ENCODE data around the gene ABCA2.

ABCA2 gene

GRCh38 chr9:136996361-136997292 is 31.4 kb downstream of the ABCA2 start, which contains the start of gene CLIC3:
TSS of gene CLIC3 (minus strand) at chr9:136996568. CDS start at chr9:136996543, 25 bp downstream.
- peak; percentile 17 to 19 for DNase-seq

GRCh38 chr9:136995772-136996311 is 32.2 kb downstream of the ABCA2 start:
- DNase-seq: no peak

DNA sequence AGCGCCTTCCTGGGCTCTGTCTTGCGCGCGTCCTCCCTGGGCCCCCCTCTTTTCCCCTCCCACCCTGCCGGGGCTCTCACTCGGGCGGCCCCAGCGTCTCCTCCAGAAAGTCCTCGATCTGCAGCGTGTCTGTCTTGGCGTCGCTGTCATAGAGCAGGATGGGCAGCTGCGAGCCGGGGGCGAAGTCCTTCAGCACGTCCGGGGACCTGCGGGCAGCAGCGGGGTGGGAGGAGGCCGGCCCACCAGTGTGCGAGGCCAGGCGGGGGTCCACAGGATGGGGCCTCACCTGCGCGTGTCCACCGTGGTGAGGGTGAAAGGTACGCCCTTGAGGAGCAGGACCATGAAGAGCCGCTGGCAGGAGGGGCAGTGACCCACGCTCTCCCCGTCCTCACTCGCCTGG is 32.7 kb downstream of the ABCA2 start:
- DNase-seq: no peak

DNA sequence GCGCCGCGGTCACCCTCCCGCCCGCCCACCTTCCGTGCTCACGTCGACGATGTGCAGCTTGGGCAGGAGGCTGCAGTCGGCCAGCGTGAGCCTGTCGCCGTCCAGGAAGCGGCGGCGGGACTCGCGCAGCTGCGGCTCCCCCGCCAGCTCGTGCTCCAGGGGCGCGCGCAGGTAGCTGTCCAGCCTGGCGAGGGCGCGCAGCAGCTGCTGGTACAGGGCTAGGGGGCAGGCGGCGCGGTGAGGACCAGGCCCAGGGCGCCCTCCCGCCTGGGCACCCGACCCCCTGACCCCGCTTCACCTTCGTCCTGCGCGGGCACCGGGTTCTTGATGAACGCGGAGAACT is 33.2 kb downstream of the ABCA2 start:
- DNase-seq: no peak

DNA sequence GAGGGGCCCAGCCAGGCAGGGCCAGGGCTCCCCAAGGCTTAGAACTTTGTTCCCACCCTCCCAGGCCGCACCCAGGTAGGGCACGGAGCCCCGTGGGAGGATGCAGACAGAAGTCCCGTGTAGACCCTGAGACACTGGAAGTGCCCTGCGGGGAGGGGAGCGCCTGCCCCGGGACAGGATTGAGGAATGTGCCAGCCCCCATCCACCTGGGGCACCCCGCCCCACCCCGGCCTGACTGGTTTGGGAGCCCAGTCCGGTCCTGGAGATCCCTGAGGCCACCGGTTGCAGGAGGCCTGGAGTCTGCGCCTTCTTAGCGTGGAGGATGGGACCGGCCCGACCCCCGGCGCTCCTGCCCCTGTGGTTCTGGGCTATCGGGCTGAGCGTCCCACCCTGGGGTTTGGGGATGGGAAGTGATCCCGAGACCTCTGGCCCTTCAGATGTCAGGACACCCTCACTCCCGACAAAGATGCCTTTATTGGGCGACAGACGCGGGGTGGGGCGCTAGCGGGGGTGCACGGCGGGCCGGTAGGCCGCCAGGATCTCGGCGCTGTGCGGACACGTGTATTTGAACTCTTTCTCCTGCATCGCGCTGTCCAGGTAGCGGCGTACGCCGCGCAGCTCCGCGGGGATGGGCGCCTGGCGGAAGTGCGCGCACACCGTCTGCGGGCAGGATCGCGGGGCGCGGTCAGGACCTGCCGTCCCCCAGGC is 33.7 kb downstream of the ABCA2 start:
- no peak for DNase-seq

DNA sequence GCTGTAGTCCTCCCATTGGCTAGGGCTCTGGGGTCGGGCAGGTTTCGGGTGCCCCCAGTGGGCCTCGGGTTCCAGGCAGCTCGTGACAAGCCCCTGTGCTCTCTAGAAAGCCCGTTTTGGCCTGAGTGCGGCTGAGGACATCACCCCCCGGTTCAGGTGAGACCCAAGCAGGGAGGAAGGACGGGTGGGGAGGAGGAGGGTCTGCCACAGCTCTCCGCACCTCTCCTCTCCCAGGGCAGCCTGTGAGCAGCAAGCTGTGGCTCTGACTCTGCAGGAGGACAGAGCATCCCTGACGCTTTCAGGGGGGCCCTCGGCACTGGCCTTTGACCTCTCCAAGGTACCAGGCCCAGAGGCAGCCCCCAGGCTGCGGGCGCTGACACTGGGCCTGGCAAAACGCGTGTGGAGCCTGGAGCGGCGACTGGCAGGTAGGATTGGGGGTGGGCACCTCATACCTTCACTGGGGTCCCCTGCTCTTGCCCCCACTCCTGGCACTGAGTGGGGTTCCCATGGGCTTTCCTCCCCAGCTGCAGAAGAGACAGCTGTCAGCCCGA is 35.1 kb downstream of the ABCA2 start:
- no peak for DNase-seq

- DNase-seq: peak; percentile 90 to 92
Observed at GRCh38 chr9:136991993-136992818, 35.8 kb downstream of the ABCA2 start, which contains the start of gene PAXX. TSS of gene PAXX (plus strand) at chr9:136992422. CDS start at chr9:136992444, 22 bp downstream.

DNA sequence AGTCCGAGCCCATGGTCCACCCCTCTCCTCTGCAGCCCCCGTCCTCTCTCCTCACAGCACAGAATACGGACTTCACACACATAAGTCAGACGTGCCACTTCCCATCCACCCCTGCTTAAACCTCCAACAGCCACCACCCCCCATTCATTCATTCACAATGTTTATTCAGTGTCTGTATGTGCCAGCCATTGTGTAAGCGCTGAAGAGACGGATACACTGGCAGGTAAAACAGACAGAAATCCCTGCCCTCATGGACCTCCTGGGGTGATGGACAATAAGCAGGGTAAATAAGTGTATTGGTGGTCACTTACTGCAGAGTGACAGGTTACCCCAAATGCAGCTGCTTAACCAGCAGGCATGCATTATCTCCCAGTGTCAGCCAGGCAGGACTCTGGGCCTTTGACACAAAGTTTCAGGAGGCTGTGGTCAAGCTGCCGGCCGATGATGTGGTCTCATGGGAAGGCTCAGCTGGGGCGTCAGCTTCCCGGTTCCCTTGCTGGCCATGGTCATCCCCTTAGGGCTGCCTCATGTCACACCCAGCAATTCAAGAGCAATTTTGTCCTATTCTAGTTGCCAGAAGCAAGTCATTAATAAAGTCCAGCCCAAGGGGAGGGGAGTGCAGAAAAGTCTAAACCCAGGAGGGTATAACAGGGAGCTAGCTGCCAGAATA is 37.7 kb downstream of the ABCA2 start:
- DNase-seq: no peak

DNA sequence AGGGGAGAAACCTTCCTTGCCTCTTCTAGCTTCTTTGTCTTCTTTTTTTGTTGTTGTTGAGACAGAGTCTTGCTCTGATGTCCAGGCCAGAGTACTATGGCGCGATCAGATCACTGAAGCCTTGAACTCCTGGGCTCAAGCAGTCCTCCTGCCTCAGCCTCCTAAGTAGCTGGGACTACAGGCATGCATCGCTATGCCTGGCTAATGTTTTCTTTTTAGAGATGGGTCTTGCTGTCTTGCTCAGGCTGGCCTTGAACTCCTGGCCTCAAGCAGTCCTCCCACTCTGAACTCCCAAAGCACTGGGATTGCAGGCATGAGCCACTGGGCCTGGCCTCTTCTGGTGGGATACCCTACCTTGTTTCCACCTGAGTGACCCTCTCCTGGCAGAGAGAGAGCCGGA is 39.2 kb downstream of the ABCA2 start:
- no peak for DNase-seq

- DNase-seq: no peak
Observed at GRCh38 chr9:136985853-136986252, 42.2 kb downstream of the ABCA2 start.

DNA sequence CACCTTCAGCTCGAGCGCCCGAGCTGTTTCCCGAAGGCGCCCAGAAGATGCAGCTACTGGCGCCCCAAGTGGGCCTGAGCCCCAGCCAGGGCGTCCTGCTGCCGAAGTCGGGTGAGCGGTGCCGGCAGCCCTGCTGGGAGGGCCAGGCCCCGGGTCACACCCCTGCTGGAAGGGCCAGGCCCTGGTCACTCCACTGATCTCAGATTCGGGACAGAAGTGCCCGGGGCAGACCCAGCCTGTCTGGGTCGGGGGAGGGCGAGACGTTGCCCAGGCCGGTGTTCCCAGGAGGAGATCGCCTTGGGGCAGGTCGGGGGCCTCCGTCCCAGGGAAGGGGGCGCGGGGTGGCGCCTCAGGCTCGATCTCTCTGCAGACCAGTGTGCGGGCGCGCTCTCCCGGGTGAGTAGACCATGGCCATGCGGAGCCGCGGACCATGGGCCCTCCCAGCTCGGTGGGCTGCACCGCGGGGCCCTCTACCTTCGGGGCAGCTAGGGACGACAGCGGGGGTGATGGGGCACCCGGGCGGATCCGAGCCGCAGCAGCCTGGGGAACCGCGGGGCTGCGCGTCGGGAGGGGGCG is 42.9 kb downstream of the ABCA2 start:
- no peak for DNase-seq

DNA sequence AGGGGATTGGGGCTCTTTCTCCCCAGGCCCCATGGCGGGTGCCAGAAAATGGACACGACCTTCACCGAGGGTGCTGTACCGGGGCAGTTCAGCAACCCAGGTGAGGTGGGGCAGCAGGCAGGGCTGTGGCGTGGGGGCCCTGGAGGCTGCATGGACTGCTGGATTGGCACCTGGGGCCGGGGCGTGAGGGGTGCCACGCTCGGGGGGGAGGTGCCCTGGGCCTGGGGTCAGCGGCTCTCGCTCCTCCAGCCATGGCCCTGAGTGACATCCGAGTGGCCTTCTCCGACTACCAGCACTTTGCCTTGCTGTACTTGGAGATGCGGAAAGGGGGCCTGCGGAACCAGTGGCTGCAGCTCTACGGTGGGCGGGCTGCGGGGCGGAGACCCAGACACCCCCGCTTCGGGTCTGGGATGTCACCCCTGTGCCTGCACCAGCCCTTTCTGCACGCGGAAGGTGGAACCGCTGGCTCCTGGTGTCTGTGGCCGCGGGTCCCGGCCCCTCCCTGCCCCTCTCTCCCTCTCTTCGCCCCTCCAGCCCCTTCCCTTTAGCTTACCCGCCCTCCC is 43.5 kb downstream of the ABCA2 start:
- no peak for DNase-seq

DNA sequence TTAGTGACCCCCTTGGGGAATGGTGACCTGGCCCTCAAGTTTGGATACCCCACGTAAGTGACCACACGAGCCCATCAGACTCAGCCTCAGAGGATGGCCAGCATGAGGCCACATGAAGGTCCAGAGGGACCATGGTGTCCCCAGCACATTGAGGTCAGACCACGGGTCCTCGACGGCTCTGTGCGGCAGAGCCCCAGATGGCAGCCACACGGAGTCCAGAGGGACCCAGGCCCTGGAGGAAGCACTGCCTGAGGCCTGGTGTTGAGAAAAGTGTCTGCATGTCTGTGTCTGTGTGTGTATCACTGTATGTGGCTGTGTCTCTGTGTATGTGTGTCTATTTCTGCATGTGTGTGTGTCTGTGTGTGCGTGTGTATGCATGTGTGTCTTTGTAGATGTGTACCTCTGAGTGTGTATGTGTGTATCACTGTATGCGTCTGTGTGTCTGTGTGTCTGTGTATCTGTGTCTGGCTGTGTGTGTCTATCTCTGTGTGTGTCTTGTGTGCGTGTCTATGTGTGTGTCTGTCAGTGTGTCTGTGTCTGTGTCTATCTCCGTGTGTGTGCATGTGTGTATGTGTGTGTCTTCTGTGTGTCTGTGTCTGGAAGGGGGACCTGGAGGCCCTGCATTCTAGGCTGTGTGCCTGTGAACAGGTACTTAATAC is 44.3 kb downstream of the ABCA2 start:
- no peak for DNase-seq

- no peak for DNase-seq
Observed at GRCh38 chr9:136983167-136983566, 44.9 kb downstream of the ABCA2 start.

GRCh38 chr9:136982232-136983051 is 45.6 kb downstream of the ABCA2 start, which contains the start of gene LCNL1:
TSS of gene LCNL1 (plus strand) at chr9:136982993. CDS start at chr9:136983587, 594 bp downstream.
- no peak for DNase-seq

GRCh38 chr9:136981588-136982231 is 46.3 kb downstream of the ABCA2 start:
- no peak for DNase-seq

DNA sequence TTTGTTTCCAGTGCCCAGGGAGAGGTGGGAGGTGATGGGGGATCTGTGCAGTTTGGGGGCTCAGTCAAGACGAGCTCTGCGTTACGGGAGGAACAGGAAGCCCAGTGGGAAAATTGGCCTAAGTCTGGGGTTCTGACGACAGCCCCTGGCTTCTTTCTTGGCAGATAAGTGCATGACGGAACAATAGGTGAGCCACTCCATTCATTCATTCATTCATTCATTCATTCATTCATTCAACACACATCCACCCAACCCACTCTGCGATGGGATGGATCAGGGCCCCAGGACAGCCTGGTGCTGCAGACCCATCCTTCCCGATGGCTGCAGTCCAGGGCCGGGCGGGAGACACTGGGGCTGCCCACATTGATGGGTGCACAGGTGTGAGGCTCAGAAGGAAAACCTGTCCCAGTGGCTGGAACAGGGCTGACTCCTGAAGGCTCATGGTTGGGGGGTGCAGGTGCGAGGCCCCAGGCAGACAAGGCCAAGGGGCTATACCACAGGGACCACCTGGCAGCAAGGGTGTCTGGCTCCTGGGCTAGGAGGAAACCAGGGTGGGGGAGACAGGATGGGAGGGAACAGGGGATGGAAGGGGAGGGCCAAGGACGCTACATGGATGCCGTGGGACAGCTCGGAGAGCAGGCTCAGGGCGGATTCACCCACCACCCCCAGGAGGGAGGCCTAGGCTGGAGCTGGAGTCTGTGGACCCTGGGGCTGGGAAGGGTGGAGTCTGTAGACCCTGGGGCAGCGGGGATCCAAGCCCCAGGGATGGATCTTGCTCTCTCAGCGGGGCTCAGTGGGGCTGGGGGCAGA is 47.2 kb downstream of the ABCA2 start:
- no peak for DNase-seq

Measured in activated CD4-positive, alpha-beta T cell treated with anti-CD3 and anti-CD28 coated beads, Interleukin-2, amount 50 U/mL, for 4 hours (primary cell).